Activated CD4-positive, alpha-beta T cell treated with anti-CD3 and anti-CD28 coated beads, Interleukin-2, amount 10 ng/mL, durations not matched to agents 7 days and 5 days (primary cell): ENCODE results near the gene PARVA. TPM values are rescaled to one million over a fixed set of nuclear protein-coding genes. Genes with fewer than 3 reads are reported as not detected.

ENCODE experiments used
- CTCF ChIA-PET: fragments of 350-600 bp; sonication (Branson Sonifier 250); formaldehyde crosslinking; loops from one replicate; lab custom pipeline; 2021; ENCODE audit warnings: antibody characterized with exemption; lab: Charles Lee
- POLR2A ChIA-PET: fragments of 350-600 bp; sonication (Branson Sonifier 250); formaldehyde crosslinking; loops from one replicate; lab custom pipeline; 2021; ENCODE audit warnings: antibody characterized with exemption; lab: Charles Lee
- DNase-seq: peaks from one replicate; pipeline ENCODE4 v3.0.0-alpha.2; 2020
- H3K27ac Mint-ChIP-seq: one replicate; pipeline ENCODE4 v1.8.0; 2021; ENCODE audit warnings: mild to moderate bottlenecking, moderate library complexity, mixed read lengths
- H3K27me3 Mint-ChIP-seq: one replicate; pipeline ENCODE4 v1.8.0; 2021; ENCODE audit warnings: mixed read lengths
- H3K36me3 Mint-ChIP-seq: one replicate; pipeline ENCODE4 v1.8.0; 2021; ENCODE audit warnings: low read depth, mixed read lengths
- H3K4me1 Mint-ChIP-seq: one replicate; pipeline ENCODE4 v1.8.0; 2021; ENCODE audit warnings: mixed read lengths
- H3K4me3 Mint-ChIP-seq: one replicate; pipeline ENCODE4 v1.8.0; 2021; ENCODE audit warnings: mild to moderate bottlenecking, moderate library complexity, mixed read lengths
- H3K9me3 Mint-ChIP-seq: one replicate; pipeline ENCODE4 v1.8.0; 2021; ENCODE audit warnings: mixed read lengths
- total RNA-seq, 2 experiments: library from RNA; stranded (reverse); gene quantifications; one replicate each; pipeline ENCODE4 v1.2.3, GENCODE V29; 2021

Gene PARVA
- total RNA-seq, 2 experiments from 2014 or later: 0.22 TPM; not detected in 1

DNA sequence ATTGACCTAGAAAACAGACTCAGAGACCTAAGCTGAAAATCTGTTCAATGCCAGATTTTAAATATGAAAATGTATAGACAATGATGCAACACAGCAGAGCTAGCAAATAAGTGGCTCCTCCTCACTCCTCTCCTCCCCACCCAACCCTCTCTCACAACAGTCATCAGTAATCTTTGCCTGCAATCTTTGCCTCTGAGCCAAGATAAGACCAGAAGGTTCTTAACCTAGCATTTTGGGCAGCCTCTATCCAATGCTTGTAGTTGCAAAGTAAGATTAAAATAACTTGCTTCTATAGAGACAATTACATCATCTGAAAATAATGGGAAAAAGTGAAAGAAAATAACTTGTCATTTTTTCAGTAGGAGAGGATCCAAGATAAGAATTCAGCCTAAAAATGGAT lies 117.3 kb downstream of the PARVA start:
- Mint-ChIP-seq H3K4me3 (no peak overlapping the region), H3K4me1 (no peaks in the 10 kb centered on the region), H3K27ac (no peak overlapping the region), H3K9me3 (no peaks in the 10 kb centered on the region), H3K27me3 (peaks cover 18% of the 10 kb centered on the region), H3K36me3 (no peaks in the 10 kb centered on the region)
- POLR2A ChIA-PET: no interaction called here
- no peak for DNase-seq
- CTCF ChIA-PET: interaction anchor here (0.6 kb wide), 1 partner anchor 665 kb away, joined by 3 read pairs; no protein-coding TSS in a partner anchor

DNA sequence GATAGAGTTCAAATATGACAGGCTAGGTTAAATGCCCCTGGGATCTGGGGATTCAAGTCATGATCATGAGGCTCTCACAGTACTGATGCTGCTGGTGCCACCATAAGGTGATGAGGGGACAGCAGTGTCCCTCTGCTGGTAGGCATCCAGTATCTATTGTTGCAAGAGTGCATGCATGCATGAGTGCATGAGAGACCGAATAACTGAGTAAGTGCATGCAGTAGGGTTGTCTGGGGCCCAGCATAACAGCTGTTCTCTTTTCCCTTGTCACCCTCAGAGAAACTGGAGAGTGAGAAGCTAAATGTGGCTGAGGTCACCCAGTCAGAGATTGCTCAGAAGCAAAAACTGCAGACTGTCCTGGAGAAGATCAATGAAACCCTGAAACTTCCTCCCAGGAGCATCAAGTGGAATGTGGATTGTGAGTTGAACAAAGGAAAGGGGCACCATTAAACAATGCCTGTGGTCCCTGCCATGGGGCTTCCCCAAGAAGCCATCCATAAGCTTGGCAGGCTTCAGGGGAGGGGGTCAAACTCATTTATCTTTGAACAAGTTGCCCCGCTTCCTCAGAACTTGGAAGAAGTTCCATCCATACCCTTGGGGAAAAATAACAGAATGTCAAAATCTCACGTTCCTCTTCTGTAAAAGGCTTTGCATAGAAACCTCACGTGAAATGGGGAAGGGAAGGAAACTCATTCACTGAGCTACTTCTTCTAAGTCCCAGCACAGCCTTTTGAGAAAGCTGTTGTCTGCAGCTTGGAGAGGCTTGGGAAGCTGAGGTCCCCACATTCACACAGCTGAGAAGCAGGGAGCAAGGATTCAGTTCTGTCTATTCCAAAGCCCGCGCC lies 119.0 kb downstream of the PARVA start:
- DNase-seq: no peak
- H3K4me3 Mint-ChIP-seq: no peak overlapping the region
- H3K4me1 Mint-ChIP-seq: no peaks in the 10 kb centered on the region
- H3K36me3 Mint-ChIP-seq: no peaks in the 10 kb centered on the region
- H3K27ac Mint-ChIP-seq: no peak overlapping the region
- ChIA-PET POLR2A (no interaction called here), CTCF (interaction anchor here (0.8 kb wide), 1 partner anchor 21 kb away, joined by 3 read pairs; no protein-coding TSS in a partner anchor)
- peaks cover 18% of the 10 kb centered on the region for H3K27me3 Mint-ChIP-seq
- H3K9me3 Mint-ChIP-seq: no peaks in the 10 kb centered on the region

DNA sequence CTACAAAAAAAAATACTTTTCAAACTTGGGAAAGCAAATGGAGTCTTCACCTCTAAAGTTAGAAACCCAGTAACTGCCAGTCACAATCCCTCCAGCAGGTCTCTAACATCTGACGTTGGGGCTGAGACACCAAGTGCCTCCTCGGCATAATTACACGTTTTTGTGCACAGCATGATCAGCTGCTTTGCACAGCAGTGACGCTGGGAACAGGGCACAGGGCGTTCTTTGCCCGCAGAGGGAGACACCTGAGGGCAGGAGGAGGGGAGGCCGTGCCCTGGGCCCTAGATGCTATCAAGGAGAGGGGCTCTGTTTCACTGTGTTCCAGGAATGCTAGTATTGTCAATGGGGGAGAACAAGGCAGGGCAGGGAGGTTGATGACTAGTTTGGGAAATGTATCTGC lies 120.1 kb downstream of the PARVA start:
- no peak for DNase-seq
- CTCF ChIA-PET: no interaction called here
- Mint-ChIP-seq H3K4me1 (no peaks in the 10 kb centered on the region), H3K4me3 (no peak overlapping the region), H3K36me3 (no peaks in the 10 kb centered on the region), H3K27ac (no peak overlapping the region), H3K27me3 (peaks cover 16% of the 10 kb centered on the region), H3K9me3 (no peaks in the 10 kb centered on the region)
- POLR2A ChIA-PET: no interaction called here

DNA sequence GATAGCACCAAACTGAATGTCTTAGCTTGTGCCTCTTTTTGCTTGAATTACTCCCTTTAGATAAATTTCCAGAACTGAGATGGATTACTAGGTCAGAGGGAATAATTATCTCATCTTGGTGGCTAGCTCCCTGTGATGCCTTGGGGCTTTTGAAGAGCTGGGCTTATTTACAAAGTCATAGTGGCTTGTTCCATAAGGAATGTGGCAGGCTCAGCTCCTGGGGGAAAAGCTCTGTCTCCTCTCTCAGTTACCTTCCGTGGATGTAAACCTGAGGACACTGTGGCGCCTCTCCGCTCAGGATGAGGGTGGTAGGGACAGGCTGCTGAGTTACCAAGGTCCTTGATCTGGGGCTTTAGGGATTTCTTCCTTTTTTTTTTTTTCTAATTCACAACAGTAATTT lies 121.7 kb downstream of the PARVA start:
- ChIA-PET POLR2A (no interaction called here), CTCF (interaction anchor here (0.7 kb wide), 1 partner anchor 255 kb away, joined by 4 read pairs; no protein-coding TSS in a partner anchor)
- no peak overlapping the region for H3K4me3 Mint-ChIP-seq
- no peak overlapping the region for H3K27ac Mint-ChIP-seq
- no peak for DNase-seq
- no peaks in the 10 kb centered on the region for H3K36me3 Mint-ChIP-seq
- no peaks in the 10 kb centered on the region for H3K9me3 Mint-ChIP-seq
- no peaks in the 10 kb centered on the region for H3K4me1 Mint-ChIP-seq
- peaks cover 10% of the 10 kb centered on the region for H3K27me3 Mint-ChIP-seq

DNA sequence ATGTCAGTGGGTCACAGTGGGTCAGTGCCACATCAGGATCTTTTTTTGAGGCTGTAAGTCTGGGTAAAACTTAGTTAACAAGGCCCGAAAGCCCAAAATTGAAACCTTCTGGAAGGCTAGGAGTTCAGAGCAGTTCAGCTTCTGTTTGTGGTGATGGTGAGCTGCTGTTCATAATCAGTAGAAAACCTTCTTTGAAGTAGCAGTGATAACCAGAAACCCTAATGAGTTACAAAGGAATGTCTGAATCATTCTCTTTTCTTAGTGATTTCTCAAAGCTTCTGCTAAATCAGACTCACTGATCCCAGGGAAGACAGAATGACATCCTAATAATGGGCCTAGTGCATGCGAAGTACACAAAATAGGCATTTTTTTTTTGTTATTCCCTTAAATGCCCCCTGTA lies 124.7 kb downstream of the PARVA start:
- Mint-ChIP-seq H3K27ac (no peak overlapping the region), H3K36me3 (no peaks in the 10 kb centered on the region), H3K27me3 (no peaks in the 10 kb centered on the region), H3K4me1 (no peaks in the 10 kb centered on the region), H3K4me3 (no peak overlapping the region), H3K9me3 (no peaks in the 10 kb centered on the region)
- DNase-seq: no peak
- CTCF ChIA-PET: no interaction called here
- POLR2A ChIA-PET: no interaction called here

DNA sequence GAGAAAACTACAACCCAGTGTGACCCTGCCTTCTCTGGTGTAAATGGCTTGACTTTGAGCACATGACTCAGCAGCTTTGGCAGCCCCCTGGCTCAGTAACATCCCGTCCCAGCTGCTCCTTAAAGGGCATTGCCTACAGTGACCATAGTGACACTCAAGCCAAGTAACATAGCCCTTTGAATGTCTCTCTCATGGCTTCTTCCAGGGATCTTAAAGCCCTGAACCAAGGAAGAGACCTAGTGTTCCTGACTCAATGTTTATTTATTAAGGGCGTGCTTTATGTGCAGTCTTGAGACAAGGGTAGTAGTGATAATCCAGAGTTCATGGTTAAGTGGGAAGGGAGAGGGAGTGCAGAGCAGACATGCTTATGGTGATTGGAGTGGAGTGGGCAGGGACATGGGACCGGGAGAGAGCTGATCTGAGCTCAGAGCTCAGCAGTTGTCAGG lies 125.7 kb downstream of the PARVA start:
- H3K4me1 Mint-ChIP-seq: no peaks in the 10 kb centered on the region
- H3K27me3 Mint-ChIP-seq: peaks cover 4% of the 10 kb centered on the region
- CTCF ChIA-PET: no interaction called here
- H3K27ac Mint-ChIP-seq: no peak overlapping the region
- H3K9me3 Mint-ChIP-seq: no peaks in the 10 kb centered on the region
- POLR2A ChIA-PET: no interaction called here
- no peak overlapping the region for H3K4me3 Mint-ChIP-seq
- no peak for DNase-seq
- no peaks in the 10 kb centered on the region for H3K36me3 Mint-ChIP-seq

DNA sequence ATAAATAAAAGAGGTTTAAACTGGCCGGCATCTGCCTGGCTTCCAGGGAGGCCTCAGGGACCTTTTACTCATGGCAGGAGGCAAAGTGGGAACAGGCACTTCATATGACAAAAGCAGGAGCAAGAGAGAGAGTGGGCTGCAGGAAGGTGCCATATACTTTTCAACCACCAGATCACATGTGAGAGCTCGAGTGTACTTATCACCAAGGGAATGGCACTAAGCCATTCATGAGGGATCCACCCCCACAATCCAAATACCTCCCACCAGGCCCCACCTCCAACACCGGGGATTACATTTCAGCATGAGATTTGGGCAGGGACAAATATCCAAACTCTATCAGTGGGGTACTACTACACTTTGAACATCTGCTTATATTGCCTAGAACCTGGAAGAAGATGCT lies 126.5 kb downstream of the PARVA start:
- no peak overlapping the region for H3K4me3 Mint-ChIP-seq
- no peaks in the 10 kb centered on the region for H3K4me1 Mint-ChIP-seq
- H3K27ac Mint-ChIP-seq: no peak overlapping the region
- DNase-seq: no peak
- H3K9me3 Mint-ChIP-seq: no peaks in the 10 kb centered on the region
- H3K27me3 Mint-ChIP-seq: peaks cover 4% of the 10 kb centered on the region
- H3K36me3 Mint-ChIP-seq: no peaks in the 10 kb centered on the region
- ChIA-PET CTCF (no interaction called here), POLR2A (no interaction called here)

DNA sequence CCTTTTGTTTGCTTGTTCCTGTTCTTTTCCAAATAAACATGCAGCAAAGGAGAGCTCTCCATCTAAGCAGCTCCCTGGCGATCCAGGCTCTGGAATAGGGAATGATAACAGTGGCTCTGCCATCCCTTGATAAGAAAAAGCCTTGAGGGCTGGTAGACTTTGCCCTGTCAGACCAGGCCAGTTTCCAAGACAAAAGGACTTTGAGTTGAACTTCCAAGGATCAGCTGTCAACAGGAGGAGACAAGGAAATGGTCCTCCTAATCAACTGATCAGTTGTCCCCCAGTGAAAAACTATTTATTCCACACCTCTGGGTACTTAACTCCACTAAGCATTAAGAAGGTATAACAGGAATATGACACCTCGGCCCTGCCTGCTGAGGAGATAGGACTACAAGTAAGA lies 127.8 kb downstream of the PARVA start:
- ChIA-PET CTCF (no interaction called here), POLR2A (no interaction called here)
- Mint-ChIP-seq H3K9me3 (no peaks in the 10 kb centered on the region), H3K4me3 (no peak overlapping the region), H3K27ac (no peak overlapping the region), H3K27me3 (peaks cover 4% of the 10 kb centered on the region), H3K36me3 (no peaks in the 10 kb centered on the region), H3K4me1 (no peaks in the 10 kb centered on the region)
- no peak for DNase-seq

DNA sequence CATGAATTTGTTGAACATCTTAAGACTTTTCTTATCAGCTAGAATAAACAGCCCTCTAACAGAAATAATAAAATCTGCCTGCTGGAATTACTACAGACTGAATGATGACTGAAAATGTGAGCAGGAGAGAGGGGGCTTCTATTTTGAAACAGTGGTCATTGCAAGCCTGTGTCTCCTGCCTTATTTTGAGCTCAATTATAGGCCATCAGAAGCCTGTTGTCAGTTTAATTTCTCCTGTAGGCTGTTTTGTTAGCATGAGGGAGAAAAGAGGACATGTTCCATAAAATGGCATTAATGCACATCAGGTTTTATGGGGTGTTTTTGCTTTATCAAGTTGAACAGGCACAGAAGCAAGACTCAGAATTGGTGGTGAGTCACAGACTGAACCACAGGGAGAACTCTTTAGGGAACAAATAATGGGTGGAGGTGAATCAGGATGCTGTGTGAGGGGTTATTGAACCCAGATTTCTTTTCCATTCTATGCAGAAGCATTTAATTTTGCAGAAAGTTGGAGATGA lies 129.1 kb downstream of the PARVA start:
- DNase-seq: no peak

DNA sequence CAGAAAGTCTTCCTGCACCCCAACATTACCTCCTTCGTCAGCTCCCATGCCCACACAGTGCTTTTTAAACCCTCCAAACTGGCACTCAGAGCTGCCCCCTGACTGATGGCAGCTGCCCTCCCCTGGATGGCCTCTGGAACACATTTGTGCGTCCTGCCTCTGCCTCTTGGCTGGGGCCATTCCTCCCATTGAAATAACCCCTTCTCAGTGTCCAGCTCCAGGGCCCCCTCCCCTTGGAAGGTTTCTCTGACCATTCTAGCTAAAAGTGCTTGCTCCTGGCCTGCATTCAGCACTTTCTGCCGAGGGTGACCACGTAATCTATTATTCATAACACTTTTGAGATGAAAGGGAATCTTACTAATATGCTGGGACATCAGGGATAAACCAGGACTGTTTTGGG lies 130.0 kb downstream of the PARVA start:
- CTCF ChIA-PET: no interaction called here

More for the DNA sequence above, 129.1 kb downstream of the PARVA start:
- Mint-ChIP-seq H3K27me3 (peaks cover 4% of the 10 kb centered on the region), H3K4me3 (no peak overlapping the region), H3K36me3 (no peaks in the 10 kb centered on the region), H3K9me3 (no peaks in the 10 kb centered on the region), H3K27ac (no peak overlapping the region), H3K4me1 (no peaks in the 10 kb centered on the region)
- ChIA-PET POLR2A (no interaction called here), CTCF (no interaction called here)

DNA sequence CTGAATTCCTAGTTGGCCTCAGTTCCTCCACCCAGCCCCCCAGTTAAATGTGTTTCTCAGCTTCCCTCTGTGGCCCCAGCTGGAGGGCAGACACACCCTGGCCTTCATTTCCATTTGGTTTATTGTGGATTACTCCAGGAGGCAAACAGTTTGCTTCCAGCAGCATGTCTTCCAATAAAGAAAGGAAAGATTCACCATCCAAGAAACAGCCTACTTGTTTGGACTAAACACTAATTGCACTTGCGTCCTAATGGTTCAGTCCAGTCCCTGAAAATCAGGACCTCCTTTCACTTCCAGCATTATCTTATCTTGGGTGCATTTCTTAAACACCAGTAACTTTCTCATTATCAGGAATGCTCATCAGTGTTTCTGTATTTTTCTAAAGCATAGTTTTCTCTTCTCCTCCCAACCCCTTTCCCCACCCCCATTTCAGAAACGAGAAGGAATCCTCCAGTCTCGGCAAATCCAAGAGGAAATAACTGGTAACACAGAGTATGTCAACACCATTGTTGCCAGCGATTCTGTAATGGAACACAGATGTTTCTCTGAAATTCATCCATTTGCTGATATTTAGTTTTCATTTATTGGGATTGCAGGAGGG lies 130.9 kb downstream of the PARVA start:
- ChIA-PET POLR2A (no interaction called here), CTCF (no interaction called here)
- H3K4me3 Mint-ChIP-seq: no peak overlapping the region
- H3K36me3 Mint-ChIP-seq: no peaks in the 10 kb centered on the region
- peaks cover 4% of the 10 kb centered on the region for H3K27me3 Mint-ChIP-seq
- H3K9me3 Mint-ChIP-seq: no peaks in the 10 kb centered on the region
- no peak overlapping the region for H3K27ac Mint-ChIP-seq
- no peaks in the 10 kb centered on the region for H3K4me1 Mint-ChIP-seq
- no peak for DNase-seq

More for the DNA sequence above, 130.0 kb downstream of the PARVA start:
- POLR2A ChIA-PET: no interaction called here
- Mint-ChIP-seq H3K27ac (no peak overlapping the region), H3K9me3 (no peaks in the 10 kb centered on the region), H3K4me1 (no peaks in the 10 kb centered on the region), H3K36me3 (no peaks in the 10 kb centered on the region), H3K27me3 (peaks cover 4% of the 10 kb centered on the region), H3K4me3 (no peak overlapping the region)
- no peak for DNase-seq

DNA sequence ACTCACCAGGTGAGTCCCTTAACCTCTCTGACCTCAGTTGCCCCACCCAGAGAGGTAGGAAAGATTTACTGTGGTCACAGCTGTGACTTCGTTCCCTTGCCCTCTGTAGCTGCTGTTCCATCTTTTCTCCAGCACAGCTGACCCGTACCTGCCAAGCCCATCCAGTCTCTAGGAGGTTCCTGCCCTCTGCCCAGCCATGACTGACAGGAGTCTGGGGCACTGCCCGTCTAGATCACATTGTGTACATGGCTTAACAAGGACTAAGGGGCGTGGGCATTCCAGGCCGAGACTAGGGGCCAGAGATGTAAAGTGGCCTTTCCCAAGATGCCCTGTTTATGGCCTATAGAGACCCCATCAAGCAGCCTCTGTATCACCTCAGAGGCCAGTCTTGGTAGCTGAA lies 132.0 kb downstream of the PARVA start:
- no peak for DNase-seq
- Mint-ChIP-seq H3K36me3 (no peaks in the 10 kb centered on the region), H3K9me3 (no peaks in the 10 kb centered on the region), H3K4me1 (no peaks in the 10 kb centered on the region), H3K27me3 (peaks cover 4% of the 10 kb centered on the region), H3K4me3 (no peak overlapping the region), H3K27ac (no peak overlapping the region)
- ChIA-PET POLR2A (no interaction called here), CTCF (interaction anchor here (1.0 kb wide), 1 partner anchor 19 kb away, joined by 3 read pairs; no protein-coding TSS in a partner anchor)

DNA sequence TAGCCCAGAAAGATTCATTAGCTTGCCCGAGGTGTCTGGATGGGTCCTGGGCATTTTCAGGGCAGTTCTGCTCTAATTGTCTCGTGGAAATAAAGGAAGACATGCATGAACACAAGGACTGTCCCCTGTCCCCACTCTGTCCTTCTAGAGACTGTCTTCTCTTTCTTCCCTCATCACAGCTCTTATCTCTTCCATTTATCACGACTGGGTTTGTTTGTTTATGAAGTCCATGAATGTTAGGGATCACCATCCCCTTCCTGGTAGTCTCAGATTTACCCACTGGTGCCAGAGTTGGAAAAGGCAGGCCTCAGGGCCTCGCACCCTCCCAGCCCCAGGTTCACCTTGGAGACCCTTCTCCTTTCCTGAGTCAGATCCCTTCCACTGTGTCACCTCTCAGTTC lies 134.8 kb downstream of the PARVA start:
- no peak for DNase-seq
- CTCF ChIA-PET: no interaction called here
- Mint-ChIP-seq H3K4me3 (no peak overlapping the region), H3K4me1 (no peaks in the 10 kb centered on the region), H3K27ac (no peak overlapping the region), H3K36me3 (no peaks in the 10 kb centered on the region), H3K9me3 (no peaks in the 10 kb centered on the region), H3K27me3 (peaks cover 4% of the 10 kb centered on the region)
- POLR2A ChIA-PET: no interaction called here
